Chondrocyte (in vitro differentiated cells): ENCODE measurements around the gene PLEKHN1. TPM values are rescaled to one million over a fixed set of nuclear protein-coding genes. Genes with fewer than 3 reads are reported as not detected.
"Not testable (repeated sequence)": the region's sequence is repeated elsewhere in the genome, so short reads cannot be mapped to it uniquely, and the experiment has no call there.

Experiments
- DNase-seq: peaks from one replicate; pipeline ENCODE4 v3.0.0; 2021; ENCODE audit warnings: mixed read lengths, low spot score
- H3K27ac Mint-ChIP-seq: one replicate; pipeline ENCODE4 v1.8.0; 2021; ENCODE audit warnings: mild to moderate bottlenecking, moderate library complexity, mixed read lengths; ENCODE audit not compliant: unreplicated experiment
- H3K27me3 Mint-ChIP-seq: 2 replicates; pipeline ENCODE4 v1.8.0; 2021; ENCODE audit warnings: low read depth, mixed read lengths
- H3K36me3 Mint-ChIP-seq: 2 replicates; pipeline ENCODE4 v1.8.0; 2021; ENCODE audit warnings: low read depth, mixed read lengths
- H3K4me1 Mint-ChIP-seq: 2 replicates; pipeline ENCODE4 v1.8.0; 2021; ENCODE audit warnings: low read depth, mild to moderate bottlenecking, mixed read lengths
- H3K4me3 Mint-ChIP-seq: one replicate; pipeline ENCODE4 v1.8.0; 2021; ENCODE audit warnings: mild to moderate bottlenecking, moderate library complexity, mixed read lengths; ENCODE audit not compliant: unreplicated experiment
- H3K9me3 Mint-ChIP-seq: 2 replicates; pipeline ENCODE4 v1.8.0; 2021; ENCODE audit warnings: low read depth, mixed read lengths
- CTCF ChIP-seq: fragments of 200-600 bp; sonication (generic); IDR thresholded peaks from 2 replicates; pipeline ENCODE4 v1.5.0; 2021; ENCODE audit warnings: antibody characterized with exemption, mild to moderate bottlenecking, moderate library complexity
- total RNA-seq: library from RNA; stranded (reverse); gene quantifications from 3 replicates; pipeline ENCODE4 v1.2.1, GENCODE V29; 2021

The PLEKHN1 gene
- total RNA-seq, 1 donor from 2014 or later = 0.17 TPM

DNA sequence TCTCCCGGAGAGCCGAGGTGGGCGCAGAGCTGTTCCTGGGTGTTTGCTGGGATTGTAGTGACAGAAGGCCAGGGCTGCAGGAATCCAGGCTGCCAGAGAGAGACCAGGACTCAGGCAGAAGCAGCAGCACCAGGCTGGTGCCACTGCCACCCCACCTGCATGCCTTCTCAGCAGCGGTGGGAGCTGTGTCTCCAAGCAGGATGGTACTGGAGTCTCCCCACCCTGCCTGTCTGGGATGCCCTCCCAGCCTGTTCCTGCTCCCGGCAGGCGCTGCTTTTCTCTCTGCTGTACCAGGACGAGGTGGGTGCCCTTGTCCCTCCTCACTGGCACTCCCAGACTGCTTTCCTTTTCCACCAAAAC is 38.1 kb downstream of the PLEKHN1 start:
- H3K9me3 Mint-ChIP-seq = no peaks in the 10 kb centered on the region
- H3K4me3 Mint-ChIP-seq = no peak overlapping the region
- no peak for DNase-seq
- no peak for TF ChIP-seq CTCF
- peaks cover 23% of the 10 kb centered on the region for H3K4me1 Mint-ChIP-seq
- H3K27me3 Mint-ChIP-seq = no peaks in the 10 kb centered on the region
- peak overlapping the region; percentile 86 for H3K27ac Mint-ChIP-seq
- H3K36me3 Mint-ChIP-seq = peaks cover 7% of the 10 kb centered on the region

DNA sequence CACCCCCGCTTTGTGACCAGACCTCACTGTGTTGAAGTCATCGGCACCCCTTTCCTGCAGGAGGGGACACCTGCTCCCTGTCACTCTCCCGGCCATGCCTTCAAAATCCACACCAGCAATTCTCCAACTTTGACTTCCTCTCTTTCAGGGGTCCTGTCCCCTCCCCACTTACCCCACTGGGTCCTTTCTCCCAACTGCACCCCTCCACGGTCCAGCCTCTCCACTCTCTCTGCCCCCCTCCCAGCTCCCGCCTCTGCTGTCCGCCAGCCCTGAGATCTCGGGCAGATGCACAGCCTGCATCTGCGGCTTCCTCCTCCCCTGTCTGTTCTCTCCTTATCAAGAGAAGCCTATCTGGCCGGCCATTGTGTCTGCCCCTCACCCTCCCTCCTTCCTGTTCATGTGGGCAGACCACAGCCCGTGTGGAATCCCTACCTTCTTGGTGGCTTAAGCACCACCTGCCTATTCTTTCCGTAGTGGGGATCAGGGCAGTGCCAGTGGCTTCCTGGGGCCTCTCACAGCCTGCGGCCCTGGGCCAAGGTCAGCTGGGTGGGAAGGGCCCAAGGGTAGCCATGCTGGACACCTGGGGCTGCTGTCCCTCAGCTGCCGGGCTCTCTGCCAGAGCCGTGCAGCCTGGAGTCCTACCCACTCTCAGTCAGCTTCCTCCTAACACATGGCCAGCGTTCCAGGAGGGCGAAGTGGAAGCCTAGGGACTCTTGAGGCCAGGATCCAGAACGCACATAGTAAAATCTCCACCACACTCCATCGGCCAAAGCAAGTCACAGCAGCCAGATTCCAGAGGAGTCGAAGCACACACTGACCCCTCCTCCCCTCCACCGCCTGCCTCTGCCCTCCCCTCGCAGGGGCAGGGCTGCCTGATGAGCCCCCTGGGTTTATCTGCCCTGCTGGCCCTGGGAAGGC is 38.8 kb downstream of the PLEKHN1 start:
- H3K36me3 Mint-ChIP-seq = peaks cover 7% of the 10 kb centered on the region
- no peaks in the 10 kb centered on the region for H3K9me3 Mint-ChIP-seq
- peak overlapping the region; percentile 86 for H3K27ac Mint-ChIP-seq
- peak overlapping the region; percentile 19 for H3K4me3 Mint-ChIP-seq
- H3K27me3 Mint-ChIP-seq = no peaks in the 10 kb centered on the region
- peaks cover 23% of the 10 kb centered on the region for H3K4me1 Mint-ChIP-seq
- peak; percentile 75 for DNase-seq
- TF ChIP-seq CTCF = peak; percentile 10

GRCh38 chr1:1005774-1006304 is 39.6 kb downstream of the PLEKHN1 start:
- TF ChIP-seq CTCF = no peak
- Mint-ChIP-seq H3K27me3 (no peaks in the 10 kb centered on the region), H3K36me3 (peaks cover 7% of the 10 kb centered on the region), H3K27ac (no peak overlapping the region), H3K9me3 (no peaks in the 10 kb centered on the region), H3K4me3 (no peak overlapping the region), H3K4me1 (peaks cover 21% of the 10 kb centered on the region)
- peak; percentile 86 for DNase-seq

- H3K4me3 Mint-ChIP-seq = no peak overlapping the region
- no peaks in the 10 kb centered on the region for H3K9me3 Mint-ChIP-seq
- no peaks in the 10 kb centered on the region for H3K27me3 Mint-ChIP-seq
- H3K27ac Mint-ChIP-seq = no peak overlapping the region
- peaks cover 7% of the 10 kb centered on the region for H3K36me3 Mint-ChIP-seq
- TF ChIP-seq CTCF = no peak
- DNase-seq = no peak
- H3K4me1 Mint-ChIP-seq = peaks cover 21% of the 10 kb centered on the region
Measured at GRCh38 chr1:1006305-1007159, 40.2 kb downstream of the PLEKHN1 start.

- not testable (repeated sequence) for H3K27ac Mint-ChIP-seq, H3K9me3 Mint-ChIP-seq, H3K27me3 Mint-ChIP-seq, DNase-seq, H3K36me3 Mint-ChIP-seq, H3K4me3 Mint-ChIP-seq
- peaks cover 30% of the 10 kb centered on the region for H3K4me1 Mint-ChIP-seq
Measured at GRCh38 chr1:1010131-1010530, 43.8 kb downstream of the PLEKHN1 start.
